Measurements from ENCODE around the gene SNX3.

SNX3 gene

DNA sequence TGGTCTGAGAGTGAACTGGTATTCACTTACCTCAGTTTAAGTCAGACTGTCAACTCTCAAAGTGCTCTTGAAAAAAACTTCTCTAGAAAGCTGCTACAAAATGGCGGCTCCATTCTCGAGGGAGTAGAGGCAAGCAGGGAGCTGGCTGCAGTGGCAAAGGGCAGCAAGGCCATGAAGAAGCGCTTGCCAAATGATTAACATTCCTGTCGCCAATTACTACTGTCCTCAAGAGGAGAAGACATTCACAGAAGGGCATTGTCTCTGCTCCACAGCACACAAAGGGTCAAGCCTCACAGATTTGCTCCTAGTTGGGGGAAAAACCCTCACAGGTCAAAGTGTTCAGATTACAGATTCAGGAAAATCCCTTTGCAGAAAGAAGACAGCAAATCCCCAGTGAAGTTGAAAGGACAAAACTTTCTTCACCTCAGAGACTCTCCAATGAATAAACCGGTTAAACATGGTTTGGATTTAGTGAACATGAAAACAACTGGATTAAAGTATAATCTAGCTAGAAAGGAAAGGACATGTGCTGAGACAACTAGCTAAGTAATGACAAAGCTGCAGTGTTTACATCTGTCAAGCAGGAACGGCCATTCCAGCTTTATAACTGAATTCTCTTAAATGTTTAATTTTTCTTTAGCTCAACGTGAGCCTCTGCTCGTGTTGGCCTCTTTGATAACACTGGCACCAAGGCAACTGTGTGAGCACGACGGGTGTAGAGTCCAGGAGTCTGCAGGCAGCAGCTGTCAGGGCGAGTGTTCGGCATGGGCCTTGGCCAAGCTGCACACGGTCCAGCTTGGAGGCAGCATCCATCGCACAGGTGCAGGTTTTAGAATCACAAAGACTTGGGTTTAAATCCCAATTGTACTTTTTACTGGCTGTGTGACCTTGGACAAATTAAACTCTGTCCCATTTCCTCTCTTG, 57.4 kb downstream of the SNX3 start:
- no peak for DNase-seq (ENCODE audit: low read depth in 3 of 3)

DNA sequence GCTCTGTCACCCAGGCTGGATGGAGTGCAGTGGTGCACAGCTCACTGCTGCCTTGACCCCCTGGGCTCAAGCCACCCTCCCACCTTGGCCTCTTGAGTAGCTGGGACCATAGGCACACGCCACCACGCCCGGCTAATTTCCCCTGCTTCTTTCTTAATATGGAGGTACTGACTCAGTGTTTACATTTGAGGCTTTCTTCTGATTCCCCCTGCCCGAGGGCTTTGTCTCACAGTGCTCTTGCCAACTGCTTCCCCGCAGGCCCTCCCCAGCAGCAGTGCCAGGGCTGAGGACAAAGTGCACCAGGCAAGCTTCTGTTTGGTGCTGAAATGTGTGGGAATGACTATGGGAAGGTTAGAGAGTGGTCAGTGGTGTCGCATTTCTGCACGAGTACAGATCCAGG, 60.2 kb downstream of the SNX3 start:
- no peak for DNase-seq (ENCODE audit: low read depth in 3 of 3)

DNA sequence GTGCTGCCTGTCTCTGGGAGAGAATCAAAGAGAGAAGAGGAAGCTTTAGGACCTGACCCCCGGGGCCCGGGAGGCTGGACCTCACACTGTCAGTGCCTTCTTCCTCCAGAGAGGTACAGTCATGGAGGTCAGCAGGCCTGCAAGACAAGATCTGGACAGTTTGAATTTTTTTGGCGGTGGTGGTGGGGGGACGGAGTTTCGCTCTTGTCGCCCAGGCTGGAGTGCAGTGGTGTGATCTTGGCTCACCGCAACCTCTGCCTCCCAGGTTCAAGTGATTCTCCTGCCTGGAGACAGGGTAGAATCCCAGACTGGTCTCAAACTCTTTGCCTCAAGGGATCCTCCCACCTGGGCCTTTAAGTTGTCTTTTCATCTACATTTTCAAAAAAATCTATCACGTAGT, 60.7 kb downstream of the SNX3 start:
- DNase-seq (ENCODE audit: low read depth in 3 of 3): no peak

DNA sequence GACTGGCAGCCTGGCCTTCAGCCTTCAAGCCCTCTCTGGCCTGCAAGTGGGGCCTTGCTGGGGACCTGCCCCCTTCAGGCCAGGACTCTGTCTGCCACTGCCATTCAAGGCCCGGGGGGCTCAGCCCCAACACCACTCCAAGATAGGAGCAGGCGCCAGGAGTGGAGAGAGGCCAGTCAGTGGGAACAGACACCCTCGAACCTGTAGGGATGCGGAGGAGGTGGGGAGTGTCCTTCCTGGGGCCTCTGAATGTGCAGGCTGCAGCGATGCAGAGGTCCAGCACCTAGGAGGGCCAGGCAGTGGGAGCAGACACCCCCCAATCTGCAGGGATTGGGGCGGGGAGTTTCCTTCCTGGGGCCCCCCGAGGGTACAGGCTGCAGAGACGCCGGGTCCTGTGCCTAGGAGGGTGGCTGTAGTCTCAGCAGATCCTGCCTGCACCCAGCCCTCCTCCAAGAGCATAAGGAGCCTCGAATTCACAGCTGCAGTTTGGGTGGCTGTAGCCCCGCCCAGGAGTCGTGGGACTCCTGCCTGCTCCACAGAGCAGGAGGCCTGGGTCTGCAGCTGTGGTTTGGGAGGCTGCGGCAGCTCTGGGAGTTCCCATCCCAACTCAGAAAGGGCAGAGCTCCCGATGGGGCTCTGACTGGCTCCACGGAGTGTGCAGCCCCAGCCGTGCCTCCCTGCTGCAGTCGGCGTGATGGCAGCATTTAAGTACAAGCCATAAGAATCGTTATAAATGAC, 61.9 kb downstream of the SNX3 start:
- DNase-seq (ENCODE audit: low read depth in 3 of 3): no peak

DNA sequence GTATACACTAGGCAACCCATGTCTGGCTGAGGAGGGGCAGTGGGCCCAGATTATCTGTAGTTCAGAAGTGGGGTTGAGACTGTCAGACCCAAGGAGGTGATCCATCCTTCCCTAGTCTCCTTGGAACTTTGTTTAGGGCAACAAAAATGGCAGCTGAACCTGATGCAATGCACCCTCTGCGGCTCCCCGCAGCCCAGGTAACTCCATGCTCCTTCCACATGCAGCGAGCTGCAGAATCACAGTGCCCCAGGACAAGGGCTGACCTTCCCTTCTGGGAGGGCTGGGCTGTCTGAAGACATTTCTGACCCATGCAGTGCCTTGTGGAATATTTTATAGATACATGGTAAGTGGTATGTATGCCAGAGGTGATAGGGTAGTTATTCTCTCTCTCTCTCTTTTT, 65.6 kb downstream of the SNX3 start:
- DNase-seq (ENCODE audit: low read depth in 3 of 3): no peak

DNA sequence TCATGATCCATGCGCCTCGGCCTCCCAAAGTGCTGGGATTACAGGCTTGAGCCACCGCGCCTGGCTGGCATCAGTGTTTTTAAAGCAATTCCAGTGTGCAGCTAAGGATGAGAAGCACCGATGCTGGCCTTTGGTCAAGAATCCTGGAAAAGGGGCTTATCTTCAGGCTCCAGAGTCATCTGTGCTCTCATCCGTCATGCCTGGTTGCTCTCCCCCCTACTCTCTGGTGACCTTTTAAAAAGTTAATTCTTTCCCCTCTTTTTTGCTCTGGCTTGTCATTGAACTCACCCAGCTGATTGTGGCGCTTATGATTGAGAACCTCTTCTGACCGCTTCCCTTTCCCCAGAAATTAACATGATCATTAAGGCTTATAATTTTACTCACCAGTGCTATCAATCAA, 66.3 kb downstream of the SNX3 start:
- DNase-seq (ENCODE audit: low read depth in 3 of 3): no peak

DNA sequence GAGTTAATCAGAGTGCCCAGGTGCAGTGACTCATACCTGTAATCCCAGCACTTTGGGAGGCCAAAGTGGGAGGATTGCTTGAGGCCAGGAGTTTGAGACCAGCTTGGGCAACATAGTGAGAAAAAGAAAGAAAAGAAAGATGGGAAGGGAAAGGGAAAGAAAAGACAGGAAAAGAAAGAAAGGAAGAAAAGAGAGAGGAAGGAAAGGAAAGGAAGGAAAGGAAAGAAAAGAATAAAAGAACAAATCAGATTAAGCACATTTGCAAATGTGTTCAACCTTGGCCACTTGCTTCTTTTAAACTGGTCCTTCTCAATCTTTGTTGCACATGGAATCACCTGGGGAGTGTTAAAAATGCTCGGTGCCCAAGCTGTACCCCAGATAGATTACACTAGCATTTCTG, 67.0 kb downstream of the SNX3 start:
- DNase-seq (ENCODE audit: low read depth in 3 of 3): no peak

DNA sequence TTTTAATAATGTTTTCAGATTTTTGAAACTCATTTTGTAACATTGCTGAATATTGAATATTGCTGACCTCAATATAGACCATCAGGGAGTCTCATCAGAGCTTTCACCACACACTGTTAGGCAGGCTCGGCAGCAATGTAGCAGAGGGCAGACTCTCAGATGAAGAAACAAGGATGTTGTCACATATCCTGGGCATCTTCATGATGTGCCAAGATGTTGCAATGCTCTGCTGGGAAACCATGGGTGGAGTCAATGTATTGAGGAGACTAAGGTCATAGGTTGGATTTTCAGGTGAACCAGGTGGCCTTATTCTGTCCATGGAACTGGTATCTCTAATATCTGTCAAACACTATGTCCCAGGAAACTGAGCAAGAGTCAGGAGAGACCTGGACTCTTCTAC, 67.7 kb downstream of the SNX3 start:
- no peak for DNase-seq (ENCODE audit: low read depth in 3 of 3)

DNA sequence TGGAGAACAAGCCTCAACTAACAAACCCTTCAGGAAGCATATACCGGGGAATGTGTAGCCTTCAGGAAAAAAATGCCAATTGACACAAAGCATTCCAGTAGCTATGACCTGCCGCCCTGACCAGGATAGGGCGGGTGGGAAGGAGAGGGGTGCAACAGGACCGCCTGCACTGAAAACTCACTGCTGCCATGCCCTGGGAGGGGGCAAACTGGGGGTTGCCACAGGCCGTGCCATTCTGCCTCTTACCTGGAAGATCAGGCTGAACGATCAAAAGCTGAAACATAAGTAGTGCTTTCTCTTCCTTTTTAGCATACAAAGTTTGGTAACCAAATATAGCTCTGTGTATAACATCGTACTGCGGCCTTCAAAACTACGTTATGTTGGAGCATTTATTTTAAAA, 73.3 kb downstream of the SNX3 start:
- no peak for DNase-seq (ENCODE audit: low read depth in 3 of 3)

DNA sequence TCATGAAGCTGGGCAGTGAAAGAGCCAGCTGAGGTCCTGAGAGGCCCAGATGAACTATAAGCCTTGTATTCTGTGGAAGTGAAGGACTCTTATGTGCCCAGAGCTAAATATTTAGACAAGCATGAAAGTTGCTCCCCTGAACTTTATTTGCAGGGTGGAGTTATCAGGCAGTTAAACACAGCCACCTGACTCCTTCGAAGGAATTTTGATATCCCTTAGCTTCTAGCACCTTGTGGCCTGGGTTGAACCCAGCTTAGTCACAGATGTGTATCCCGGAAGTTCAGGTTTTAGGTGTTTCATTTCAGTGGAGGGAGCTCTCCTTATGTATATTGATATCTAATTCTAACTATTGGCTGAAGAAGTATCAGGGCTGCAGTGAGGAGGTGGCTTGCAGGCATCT, 74.6 kb downstream of the SNX3 start:
- no peak for DNase-seq (ENCODE audit: low read depth in 3 of 3)

DNA sequence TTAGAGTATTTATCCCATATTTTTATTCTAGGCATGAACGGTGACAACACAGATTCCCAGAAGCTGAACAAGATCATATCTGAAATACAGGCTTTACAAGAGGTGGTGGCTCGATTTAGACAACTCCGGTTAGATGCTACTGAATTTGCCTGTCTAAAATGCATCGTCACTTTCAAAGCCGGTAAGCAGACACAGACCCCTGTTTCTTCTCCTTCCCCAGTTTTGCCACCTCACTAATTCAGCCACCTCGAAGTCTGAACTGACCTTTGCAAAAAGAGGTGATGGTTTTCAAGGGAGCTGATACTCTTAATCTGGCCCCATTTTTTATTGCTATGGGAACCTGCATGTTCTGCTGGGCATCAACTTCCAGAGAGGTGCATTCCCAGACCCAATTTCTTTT, 80.1 kb downstream of the SNX3 start:
- no peak for DNase-seq (ENCODE audit: low read depth in 3 of 3)

DNA sequence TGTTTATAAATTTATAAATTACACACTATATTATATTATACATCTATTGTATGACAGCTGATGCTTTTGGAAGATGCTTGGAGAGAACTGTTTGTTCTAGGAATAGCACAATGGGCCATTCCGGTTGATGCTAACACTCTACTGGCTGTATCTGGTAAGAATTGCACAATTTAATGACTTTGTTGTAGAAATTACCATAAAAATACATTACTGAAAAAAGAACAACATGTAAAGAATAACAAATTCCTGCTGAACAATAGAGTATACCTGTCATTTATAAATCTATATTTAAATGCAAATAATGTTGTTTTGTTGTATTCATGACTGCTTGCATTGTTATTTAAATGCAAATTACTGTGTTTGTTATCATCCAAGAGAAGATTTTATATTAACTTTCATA, 80.6 kb downstream of the SNX3 start:
- DNase-seq (ENCODE audit: low read depth in 3 of 3): no peak

DNA sequence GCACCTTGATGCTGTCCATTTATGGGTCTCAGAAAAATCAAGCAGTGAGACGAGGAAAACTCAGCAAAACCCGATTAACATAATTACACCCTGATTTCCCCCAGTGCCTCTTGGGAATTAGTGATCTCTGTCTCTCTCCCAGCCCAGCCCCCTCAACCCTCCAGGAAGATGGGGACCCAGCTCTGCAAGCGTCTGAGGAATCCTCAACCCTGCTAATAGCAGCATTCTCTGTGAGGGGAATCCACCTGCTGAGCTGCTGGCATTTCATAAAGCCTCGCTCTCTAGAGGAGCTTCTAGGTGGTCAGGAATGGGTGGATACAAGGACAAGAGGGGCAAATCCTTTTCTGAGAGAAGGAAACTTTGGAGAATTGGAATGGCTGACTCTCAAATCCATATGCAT, 81.1 kb downstream of the SNX3 start:
- DNase-seq (ENCODE audit: low read depth in 3 of 3): no peak

DNA sequence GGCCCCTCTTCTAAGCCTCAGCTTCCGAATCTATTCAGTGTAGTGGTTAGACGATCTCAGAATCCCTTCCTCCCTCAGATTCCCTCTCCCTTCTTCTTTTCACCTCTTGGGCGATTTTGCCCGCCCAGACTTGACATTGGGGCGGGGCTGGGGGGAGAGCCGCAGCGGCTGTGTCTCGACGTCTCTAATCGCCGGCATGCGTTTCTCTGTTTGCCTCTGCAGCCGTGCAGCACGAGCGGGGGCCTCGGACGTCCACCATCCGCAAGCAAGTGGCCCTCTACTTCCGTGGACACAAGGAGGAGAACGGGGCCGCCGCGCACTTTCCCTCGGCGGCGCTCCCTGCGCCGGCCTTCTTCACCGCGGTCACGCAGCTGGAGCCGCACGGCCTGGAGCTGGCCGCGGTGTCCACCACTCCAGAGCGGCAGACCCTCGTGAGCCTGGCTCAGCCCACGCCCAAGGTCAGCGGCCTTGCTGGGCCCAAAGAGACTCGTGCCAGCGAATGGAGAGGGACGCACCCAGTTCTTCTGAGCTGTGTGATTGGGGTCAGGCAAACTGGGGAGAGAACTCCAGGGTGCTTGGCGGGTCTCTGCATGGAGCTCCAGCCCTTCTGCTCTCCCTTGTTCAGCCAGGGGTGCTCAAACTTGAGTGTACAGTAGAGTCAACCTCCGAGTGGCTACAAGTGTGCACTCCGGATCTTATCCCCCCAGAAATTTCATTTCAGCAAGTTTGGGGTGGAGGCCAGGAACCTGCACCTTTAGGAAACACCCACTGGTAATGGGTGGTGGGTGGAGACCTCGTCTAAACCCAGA, 84.4 kb downstream of the SNX3 start:
- DNase-seq (ENCODE audit: low read depth in 3 of 3): no peak

DNA sequence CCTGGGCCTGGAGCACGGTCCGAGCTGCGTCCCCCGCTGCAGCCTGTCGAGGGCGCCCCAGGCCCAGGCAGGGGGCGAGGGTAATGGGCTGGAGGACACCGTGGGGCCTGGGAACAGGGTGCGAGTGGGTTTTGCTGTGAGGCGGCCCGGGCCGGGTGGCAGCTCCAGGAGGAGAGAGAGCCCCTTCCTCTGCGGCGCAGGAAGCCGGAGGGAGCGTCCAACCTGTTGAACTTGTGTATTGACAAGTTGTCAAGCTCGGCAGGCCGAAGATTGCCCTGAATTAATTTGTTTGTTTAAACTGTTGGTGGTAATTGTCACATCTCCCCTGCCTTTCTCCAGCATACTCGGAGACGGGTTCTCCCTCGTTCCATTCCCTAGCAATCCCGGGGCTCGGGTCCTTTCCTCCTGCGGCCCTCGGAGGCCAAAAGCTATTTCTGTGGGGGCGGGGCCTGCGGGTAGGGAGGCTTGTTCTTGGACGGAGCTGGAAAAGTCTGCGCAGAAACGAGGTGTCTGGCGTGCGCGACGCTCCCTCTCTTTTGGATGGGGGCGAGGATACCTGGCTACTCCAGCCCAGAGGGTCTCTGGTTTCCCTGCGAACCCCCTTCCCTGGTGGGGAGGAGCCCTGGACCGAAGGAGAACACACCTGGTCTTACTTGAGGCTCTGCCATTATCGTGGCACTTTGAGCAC, 85.1 kb downstream of the SNX3 start:
- no peak for DNase-seq (ENCODE audit: low read depth in 3 of 3)

DNA sequence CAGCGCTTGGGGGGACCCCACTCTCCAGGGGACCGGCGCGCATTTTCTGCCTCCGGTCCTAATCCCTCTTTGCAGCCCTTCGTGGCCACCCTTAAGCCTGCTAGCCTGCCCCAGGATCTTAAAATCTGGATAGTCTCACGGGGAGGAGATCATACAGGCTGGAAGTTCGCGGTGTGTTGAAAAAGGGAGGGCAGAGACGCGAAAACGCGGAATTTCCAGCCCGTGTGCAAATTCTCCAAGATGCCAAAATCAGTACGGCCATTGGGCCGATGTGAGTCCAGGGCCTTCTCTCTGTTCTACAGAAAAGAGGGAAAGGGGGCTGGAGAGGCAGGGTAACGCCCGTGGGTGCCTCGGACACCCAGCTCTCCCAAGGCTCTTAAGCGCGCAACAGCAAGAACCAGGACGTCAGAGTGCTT, 85.7 kb downstream of the SNX3 start:
- no peak for DNase-seq (ENCODE audit: low read depth in 3 of 3)

DNA sequence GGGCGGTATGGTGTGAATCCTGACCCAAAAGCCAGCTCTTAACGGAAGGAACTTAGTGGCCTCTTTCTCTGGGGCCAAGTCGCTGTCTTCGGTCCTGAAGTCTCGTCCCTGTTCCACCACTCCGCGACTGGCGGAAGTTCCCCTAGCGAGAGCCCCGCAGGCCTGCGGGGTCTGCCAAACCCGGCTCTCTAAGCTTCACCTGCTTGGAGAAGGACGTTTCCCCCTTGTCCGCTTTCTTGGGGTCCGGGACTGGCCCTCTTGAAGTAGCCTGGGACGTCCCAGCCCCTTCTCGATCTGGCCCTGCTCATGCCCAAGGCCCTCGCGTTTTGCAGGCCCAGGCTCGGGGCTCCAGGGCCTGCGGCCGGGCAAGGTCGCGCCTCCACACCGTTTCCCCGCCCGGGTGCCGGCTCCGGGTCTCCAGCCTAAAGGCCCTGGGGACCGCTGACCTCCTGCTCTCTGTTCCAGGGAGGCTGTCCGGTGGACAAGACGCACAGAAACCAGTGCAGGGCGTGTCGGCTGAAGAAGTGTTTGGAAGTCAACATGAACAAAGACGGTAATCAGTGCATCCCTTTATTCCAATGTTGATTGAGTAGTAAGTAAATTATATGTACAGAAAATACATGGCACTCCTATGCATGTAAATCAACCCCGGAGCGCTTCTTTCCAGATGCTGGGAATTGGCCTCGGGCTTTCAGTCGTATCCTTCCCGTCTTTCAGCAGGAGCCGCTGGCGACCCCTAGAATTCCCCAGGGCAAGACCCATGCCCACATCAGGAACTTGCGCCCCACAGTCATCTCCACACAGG, 86.3 kb downstream of the SNX3 start:
- DNase-seq (ENCODE audit: low read depth in 3 of 3): no peak

DNA sequence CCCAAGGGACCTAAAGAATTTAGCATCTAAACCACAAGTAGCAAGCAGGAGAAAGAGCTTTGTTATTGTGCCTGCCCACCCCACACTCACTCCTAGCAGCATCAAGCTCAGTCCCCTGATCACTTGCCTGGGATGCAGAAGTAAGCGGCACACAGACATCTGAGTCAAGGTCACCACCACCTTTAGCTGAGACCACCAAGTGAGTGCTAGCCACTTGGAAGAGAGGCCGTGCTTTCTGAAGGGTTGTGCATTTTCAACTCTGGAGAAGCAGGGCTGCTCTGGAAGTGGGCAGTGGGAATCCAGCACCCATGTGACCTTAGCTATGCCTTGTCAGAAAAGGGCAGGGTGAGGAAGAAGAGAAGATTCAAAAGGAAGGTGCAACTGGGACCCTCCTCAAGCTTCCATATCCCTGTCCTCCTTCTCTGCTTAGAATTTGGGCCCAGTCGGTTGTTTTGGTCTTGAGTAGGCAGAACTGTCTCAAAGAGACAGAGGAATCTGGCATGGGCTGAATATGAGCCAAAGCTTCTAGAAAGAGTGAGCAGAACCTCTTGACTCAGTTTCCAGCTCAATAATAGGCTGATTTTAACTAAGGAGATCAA, 88.8 kb downstream of the SNX3 start:
- no peak for DNase-seq (ENCODE audit: low read depth in 3 of 3)

DNA sequence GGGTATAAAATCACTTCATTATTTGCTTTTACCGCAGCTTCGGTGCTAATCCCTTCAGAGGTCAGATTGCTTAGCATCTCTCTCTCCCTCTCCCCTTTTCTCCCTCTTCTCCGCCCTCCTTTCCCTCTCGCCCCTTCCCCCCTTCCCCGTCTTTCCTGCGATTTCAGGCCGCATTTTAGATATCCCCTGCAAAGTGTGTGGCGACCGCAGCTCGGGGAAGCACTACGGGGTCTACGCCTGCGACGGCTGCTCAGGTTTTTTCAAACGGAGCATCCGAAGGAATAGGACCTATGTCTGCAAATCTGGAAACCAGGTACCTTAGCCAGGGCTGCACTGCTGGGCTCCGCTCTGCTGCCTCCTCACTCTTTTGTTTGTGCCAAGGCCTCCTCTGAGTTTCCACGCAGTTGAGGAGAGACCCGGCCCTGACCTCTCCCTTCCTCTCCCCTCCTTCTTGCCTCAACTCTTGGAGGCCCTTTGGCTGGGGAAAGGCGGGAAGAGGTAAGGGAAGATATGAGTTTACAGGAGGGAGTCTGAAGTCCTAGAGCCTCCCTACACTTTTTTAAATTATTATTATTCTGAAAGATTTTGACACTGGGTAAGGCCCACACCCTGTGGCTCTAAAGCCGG, 89.4 kb downstream of the SNX3 start:
- DNase-seq (ENCODE audit: low read depth in 3 of 3): no peak
